Erythroblast (primary cell): Measurements from ENCODE around the gene KIN.

Experiments used
- GATA1 ChIP-seq: IDR thresholded peaks from 2 replicates; pipeline ENCODE4 v1.6.1; 2011; ENCODE audit warnings: low read depth, mild to moderate bottlenecking, control low read depth, low read length, moderate library complexity
- POLR2A ChIP-seq: IDR thresholded peaks from 2 replicates; pipeline ENCODE4 v1.6.1; 2011; ENCODE audit warnings: mild to moderate bottlenecking, low read length

GRCh38 chr10:7811000-7811399 is 23.2 kb upstream of the KIN start:
- TF ChIP-seq POLR2A (no peak), GATA1 (no peak)
